BE2C (cell line): ENCODE data around the gene EVX1.

ENCODE experiments used
- DNase-seq: peaks from one replicate; pipeline ENCODE4 v3.0.0-alpha.2; 2020
- H3K27me3 ChIP-seq: fragments of 250-450 bp; sonication (Bioruptor Pico); 2 replicates; pipeline ENCODE4 v1.5.1; 2020; ENCODE audit warnings: mild to moderate bottlenecking
- H3K36me3 ChIP-seq: fragments of 250-450 bp; sonication (Bioruptor Pico); 2 replicates; pipeline ENCODE4 v1.5.1; 2020; ENCODE audit warnings: mild to moderate bottlenecking
- H3K4me1 ChIP-seq: fragments of 250-450 bp; sonication (Bioruptor Pico); 2 replicates; pipeline ENCODE4 v1.5.1; 2020
- H3K4me3 ChIP-seq: 2 replicates; pipeline ENCODE4 v1.5.1; 2011; ENCODE audit warnings: low read depth, low read length
- H3K9me3 ChIP-seq: fragments of 250-450 bp; sonication (Bioruptor Pico); 2 replicates; pipeline ENCODE4 v1.5.1; 2020
- TF ChIP-seq, protein P1 (sequence below): IDR thresholded peaks from 2 replicates; pipeline ENCODE4 v1.5.1; 2012; ENCODE audit warnings: mild to moderate bottlenecking, low read depth, low read length

Gene EVX1

GRCh38 chr7:27242154-27242553, 448 bp upstream of the EVX1 start:
- no peaks in the 10 kb centered on the region for H3K4me1 ChIP-seq
- no peaks in the 10 kb centered on the region for H3K9me3 ChIP-seq
- H3K4me3 ChIP-seq = no peak overlapping the region
- TF ChIP-seq, protein P1, sequence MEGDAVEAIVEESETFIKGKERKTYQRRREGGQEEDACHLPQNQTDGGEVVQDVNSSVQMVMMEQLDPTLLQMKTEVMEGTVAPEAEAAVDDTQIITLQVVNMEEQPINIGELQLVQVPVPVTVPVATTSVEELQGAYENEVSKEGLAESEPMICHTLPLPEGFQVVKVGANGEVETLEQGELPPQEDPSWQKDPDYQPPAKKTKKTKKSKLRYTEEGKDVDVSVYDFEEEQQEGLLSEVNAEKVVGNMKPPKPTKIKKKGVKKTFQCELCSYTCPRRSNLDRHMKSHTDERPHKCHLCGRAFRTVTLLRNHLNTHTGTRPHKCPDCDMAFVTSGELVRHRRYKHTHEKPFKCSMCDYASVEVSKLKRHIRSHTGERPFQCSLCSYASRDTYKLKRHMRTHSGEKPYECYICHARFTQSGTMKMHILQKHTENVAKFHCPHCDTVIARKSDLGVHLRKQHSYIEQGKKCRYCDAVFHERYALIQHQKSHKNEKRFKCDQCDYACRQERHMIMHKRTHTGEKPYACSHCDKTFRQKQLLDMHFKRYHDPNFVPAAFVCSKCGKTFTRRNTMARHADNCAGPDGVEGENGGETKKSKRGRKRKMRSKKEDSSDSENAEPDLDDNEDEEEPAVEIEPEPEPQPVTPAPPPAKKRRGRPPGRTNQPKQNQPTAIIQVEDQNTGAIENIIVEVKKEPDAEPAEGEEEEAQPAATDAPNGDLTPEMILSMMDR = no peak
- no peak for DNase-seq
- H3K36me3 ChIP-seq = no peaks in the 10 kb centered on the region
- peaks cover 96% of the 10 kb centered on the region for H3K27me3 ChIP-seq

DNA sequence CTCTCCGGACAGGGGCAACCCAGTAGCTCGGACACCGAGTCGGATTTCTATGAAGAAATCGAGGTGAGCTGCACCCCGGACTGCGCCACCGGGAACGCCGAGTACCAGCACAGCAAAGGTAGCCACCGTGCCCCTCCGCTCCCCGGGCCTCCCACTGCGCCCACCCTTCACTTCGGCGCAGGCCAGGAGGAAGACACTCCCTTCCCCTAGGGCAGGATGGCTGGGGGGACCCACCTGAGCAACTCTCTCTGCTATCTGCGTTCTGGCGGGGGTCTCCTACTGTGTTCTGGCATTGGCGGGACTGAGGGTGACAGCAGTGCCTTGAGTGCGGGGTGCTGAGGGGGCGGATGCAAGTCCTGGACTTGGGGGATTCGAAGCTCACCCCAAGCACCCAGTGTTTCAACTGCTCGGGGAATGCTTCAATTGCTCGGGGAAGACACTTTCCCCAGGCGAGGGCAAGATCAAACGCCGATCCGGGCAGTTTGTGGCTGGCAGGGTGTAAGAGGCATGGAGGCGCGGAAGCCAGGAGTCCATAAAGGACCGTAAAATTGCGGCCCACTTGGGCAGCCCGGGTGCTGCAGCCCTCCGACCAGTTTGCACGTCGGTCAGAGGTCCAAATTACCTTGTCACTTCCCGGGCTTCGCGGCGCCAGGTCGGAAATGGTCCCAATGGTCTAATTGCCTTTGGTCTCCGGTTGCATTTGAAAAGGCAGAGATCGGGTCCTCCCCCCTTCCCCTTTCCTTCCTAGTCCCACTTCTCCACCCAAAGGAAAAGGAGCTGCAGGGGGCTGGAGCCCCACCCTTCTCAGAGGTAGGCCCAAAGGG, 950 bp downstream of the EVX1 start:
- no peaks in the 10 kb centered on the region for H3K4me1 ChIP-seq
- DNase-seq = no peak
- TF ChIP-seq, protein P1 = no peak
- H3K36me3 ChIP-seq = no peaks in the 10 kb centered on the region
- peaks cover 100% of the 10 kb centered on the region for H3K27me3 ChIP-seq
- H3K9me3 ChIP-seq = no peaks in the 10 kb centered on the region
- no peak overlapping the region for H3K4me3 ChIP-seq

GRCh38 chr7:27244488-27245123, 2.0 kb downstream of the EVX1 start:
- Histone ChIP-seq H3K9me3 (no peaks in the 10 kb centered on the region), H3K4me3 (no peak overlapping the region), H3K4me1 (no peaks in the 10 kb centered on the region), H3K36me3 (no peaks in the 10 kb centered on the region), H3K27me3 (peaks cover 100% of the 10 kb centered on the region)
- no peak for DNase-seq
- TF ChIP-seq, protein P1 = no peak

DNA sequence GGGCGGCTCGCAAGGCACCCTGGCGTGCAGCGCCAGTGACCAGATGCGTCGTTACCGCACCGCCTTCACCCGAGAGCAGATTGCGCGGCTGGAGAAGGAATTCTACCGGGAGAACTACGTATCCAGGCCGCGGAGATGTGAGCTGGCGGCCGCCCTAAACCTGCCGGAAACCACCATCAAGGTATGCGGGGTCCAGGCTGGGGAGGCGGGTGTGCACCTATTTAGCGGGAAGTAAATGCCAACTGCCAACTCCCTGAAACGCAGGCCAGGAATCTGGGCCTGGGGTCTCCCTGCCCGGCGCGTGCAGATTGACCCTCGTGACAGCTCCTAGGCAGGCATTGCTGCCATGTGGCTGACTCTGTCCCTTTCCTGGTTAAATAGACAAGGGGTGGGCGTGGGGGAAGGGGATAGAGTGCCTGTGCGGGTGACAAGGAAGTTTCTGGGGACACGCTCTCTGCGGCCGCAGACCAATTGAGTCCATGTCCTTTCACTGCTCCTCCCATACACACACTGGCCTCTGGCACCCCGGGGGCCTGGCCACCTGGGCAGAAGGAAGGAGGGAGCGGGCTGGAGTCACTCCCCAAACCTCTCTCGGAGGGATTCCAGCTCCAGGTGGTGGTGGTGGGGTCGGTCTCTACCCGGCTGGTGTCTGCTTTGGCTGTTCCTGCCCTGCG, 2.7 kb downstream of the EVX1 start:
- no peaks in the 10 kb centered on the region for H3K36me3 ChIP-seq
- H3K9me3 ChIP-seq = no peaks in the 10 kb centered on the region
- H3K4me3 ChIP-seq = no peak overlapping the region
- H3K4me1 ChIP-seq = no peaks in the 10 kb centered on the region
- H3K27me3 ChIP-seq = peaks cover 100% of the 10 kb centered on the region
- no peak for DNase-seq
- TF ChIP-seq, protein P1 = no peak

- no peak for DNase-seq
- TF ChIP-seq, protein P1 = no peak
- H3K27me3 ChIP-seq = peaks cover 100% of the 10 kb centered on the region
- H3K36me3 ChIP-seq = no peaks in the 10 kb centered on the region
- H3K4me1 ChIP-seq = no peaks in the 10 kb centered on the region
- H3K4me3 ChIP-seq = no peak overlapping the region
- no peaks in the 10 kb centered on the region for H3K9me3 ChIP-seq
Measured at GRCh38 chr7:27245798-27246691, 3.4 kb downstream of the EVX1 start.
